MCF 10A (cell line): Measurements from ENCODE around the gene ALDH4A1. TPM values are rescaled to one million over a fixed set of nuclear protein-coding genes. Genes with fewer than 3 reads are reported as not detected.
"Not testable (repeated sequence)": the region's sequence is repeated elsewhere in the genome, so short reads cannot be mapped to it uniquely, and the experiment has no call there.

ENCODE experiments used
- BruUV-seq: library from RNA; stranded (reverse); fragments of 400-500 nt; replicated peaks from 2 replicates; lab custom pipeline; 2021; lab: Mats Ljungman, UMichigan
- CTCF ChIA-PET: fragments of 300-600 bp; sonication (Branson Sonifier 250); formaldehyde crosslinking; extraction: SDS; loops from one replicate; lab custom pipeline; 2021; ENCODE audit warnings: antibody characterized with exemption, inconsistent platforms; lab: Yijun Ruan, JAX
- POLR2A ChIA-PET: fragments of 300-600, 350-650 bp; sonication (Branson Sonifier 250); formaldehyde crosslinking; extraction: SDS; loops from one replicate; lab custom pipeline; 2020; ENCODE audit warnings: antibody characterized with exemption, inconsistent platforms; lab: Yijun Ruan, JAX
- DNase-seq: peaks from one replicate; pipeline ENCODE4 v3.0.0-alpha.2; 2018; ENCODE audit not compliant: unreplicated experiment
- H3K27ac Mint-ChIP-seq: one replicate; pipeline ENCODE4 v1.8.0; 2022; ENCODE audit warnings: mild to moderate bottlenecking, low read depth, mixed read lengths; ENCODE audit not compliant: unreplicated experiment
- H3K27me3 Mint-ChIP-seq: one replicate; pipeline ENCODE4 v1.8.0; 2022; ENCODE audit warnings: mixed read lengths; ENCODE audit not compliant: insufficient read depth, unreplicated experiment
- H3K36me3 Mint-ChIP-seq: one replicate; pipeline ENCODE4 v1.8.0; 2022; ENCODE audit warnings: mild to moderate bottlenecking, moderate library complexity, mixed read lengths; ENCODE audit not compliant: insufficient read depth, unreplicated experiment
- H3K4me1 Mint-ChIP-seq: one replicate; pipeline ENCODE4 v1.8.0; 2022; ENCODE audit warnings: mixed read lengths; ENCODE audit not compliant: insufficient read depth, unreplicated experiment
- H3K4me3 Mint-ChIP-seq: one replicate; pipeline ENCODE4 v1.8.0; 2022; ENCODE audit warnings: mild to moderate bottlenecking, moderate library complexity, mixed read lengths; ENCODE audit not compliant: unreplicated experiment
- H3K9me3 Mint-ChIP-seq: one replicate; pipeline ENCODE4 v1.8.0; 2022; ENCODE audit warnings: mixed read lengths; ENCODE audit not compliant: unreplicated experiment
- intact Hi-C: fragments of 100-400 bp; cut with micrococcal nuclease; formaldehyde crosslinking; loops from 2 replicates; pipeline ENCODE4 v1.14.1; 2022
- total RNA-seq: library from RNA; stranded (reverse); gene quantifications from 2 replicates; pipeline ENCODE4 v1.2.3, GENCODE V29; 2022
- TF ChIP-seq, protein P1 (sequence below): fragments of 200-600 bp; IDR thresholded peaks from one replicate; pipeline ENCODE4 v1.8.0; 2022; ENCODE audit warnings: antibody characterized with exemption, mild to moderate bottlenecking; ENCODE audit not compliant: unreplicated experiment

The ALDH4A1 gene
- total RNA-seq, 1 experiment from 2014 or later, result 6.3 TPM

DNA sequence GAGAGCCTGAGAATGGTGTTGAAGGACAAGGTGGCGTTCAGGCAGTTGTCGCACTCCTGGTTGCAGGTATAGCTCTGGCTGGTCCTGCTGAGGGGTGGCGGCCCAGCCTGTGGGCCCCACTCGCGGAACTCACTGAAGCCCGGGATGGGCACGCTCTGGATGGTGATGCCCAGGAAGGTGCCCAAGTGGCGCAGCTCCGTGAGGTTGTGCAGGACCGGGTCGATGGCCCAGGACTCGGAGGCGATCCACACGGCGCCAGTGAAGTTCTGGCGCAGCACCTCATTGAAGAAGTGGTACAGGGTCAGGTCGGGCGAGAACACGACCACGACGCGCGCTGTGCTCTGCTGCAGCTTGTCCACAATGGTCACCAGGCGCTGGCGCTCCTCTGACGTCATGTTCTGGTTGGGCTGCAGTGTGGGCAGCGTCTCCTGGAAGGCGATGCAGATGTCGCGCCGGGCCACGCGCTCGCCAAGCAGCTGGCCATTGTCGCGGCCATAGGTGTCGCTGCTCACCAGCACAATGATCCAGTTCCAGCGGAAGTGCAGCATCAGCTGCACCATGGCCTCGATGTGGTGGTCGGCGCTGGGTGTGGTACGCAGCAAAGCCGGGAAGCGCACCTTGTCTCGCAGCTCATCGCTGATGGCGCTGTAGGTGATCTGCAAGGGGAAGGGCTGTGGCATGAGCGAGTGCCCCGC is 47.9 kb downstream of the ALDH4A1 start:
- POLR2A ChIA-PET, result no interaction called here
- no TSS peak for BruUV-seq

DNA sequence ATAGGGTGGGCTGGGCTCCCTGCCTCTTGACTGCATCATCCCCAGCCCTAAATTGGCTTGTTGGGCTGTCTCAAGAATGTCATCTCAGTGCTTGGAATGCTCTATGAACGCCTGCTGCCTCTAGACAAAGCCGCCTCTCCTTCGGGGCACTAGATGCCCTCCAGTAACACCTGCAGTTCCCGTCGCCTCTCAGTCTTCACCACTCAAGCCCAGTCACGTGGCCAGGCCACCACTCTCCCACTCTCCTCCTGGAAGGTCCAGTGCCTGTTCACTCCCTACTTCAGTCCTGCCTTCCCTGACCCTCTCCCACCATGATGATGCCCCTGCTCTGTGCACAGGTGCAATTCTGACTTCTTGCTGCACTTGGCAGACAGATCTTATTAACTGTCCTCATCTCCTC is 49.9 kb downstream of the ALDH4A1 start:
- Mint-ChIP-seq H3K27ac (no peak overlapping the region), H3K27me3 (peaks cover 26% of the 10 kb centered on the region), H3K4me1 (no peaks in the 10 kb centered on the region), H3K9me3 (no peaks in the 10 kb centered on the region), H3K4me3 (no peak overlapping the region), H3K36me3 (peaks cover 4% of the 10 kb centered on the region)
- no peak for DNase-seq
- BruUV-seq, result no TSS peak
- POLR2A ChIA-PET, result no interaction called here
- intact Hi-C loops, result no loop called here
- CTCF ChIA-PET, result no interaction called here
- TF ChIP-seq, protein P1, sequence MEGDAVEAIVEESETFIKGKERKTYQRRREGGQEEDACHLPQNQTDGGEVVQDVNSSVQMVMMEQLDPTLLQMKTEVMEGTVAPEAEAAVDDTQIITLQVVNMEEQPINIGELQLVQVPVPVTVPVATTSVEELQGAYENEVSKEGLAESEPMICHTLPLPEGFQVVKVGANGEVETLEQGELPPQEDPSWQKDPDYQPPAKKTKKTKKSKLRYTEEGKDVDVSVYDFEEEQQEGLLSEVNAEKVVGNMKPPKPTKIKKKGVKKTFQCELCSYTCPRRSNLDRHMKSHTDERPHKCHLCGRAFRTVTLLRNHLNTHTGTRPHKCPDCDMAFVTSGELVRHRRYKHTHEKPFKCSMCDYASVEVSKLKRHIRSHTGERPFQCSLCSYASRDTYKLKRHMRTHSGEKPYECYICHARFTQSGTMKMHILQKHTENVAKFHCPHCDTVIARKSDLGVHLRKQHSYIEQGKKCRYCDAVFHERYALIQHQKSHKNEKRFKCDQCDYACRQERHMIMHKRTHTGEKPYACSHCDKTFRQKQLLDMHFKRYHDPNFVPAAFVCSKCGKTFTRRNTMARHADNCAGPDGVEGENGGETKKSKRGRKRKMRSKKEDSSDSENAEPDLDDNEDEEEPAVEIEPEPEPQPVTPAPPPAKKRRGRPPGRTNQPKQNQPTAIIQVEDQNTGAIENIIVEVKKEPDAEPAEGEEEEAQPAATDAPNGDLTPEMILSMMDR, result no peak

More for the DNA sequence above, 47.9 kb downstream of the ALDH4A1 start:
- DNase-seq, result no peak
- H3K4me3 Mint-ChIP-seq, result no peak overlapping the region
- peaks cover 20% of the 10 kb centered on the region for H3K27me3 Mint-ChIP-seq
- intact Hi-C loops, result no loop called here
- no peak overlapping the region for H3K27ac Mint-ChIP-seq
- H3K4me1 Mint-ChIP-seq, result no peaks in the 10 kb centered on the region
- TF ChIP-seq, protein P1, result no peak
- H3K36me3 Mint-ChIP-seq, result no peaks in the 10 kb centered on the region
- no peaks in the 10 kb centered on the region for H3K9me3 Mint-ChIP-seq
- CTCF ChIA-PET, result no interaction called here

DNA sequence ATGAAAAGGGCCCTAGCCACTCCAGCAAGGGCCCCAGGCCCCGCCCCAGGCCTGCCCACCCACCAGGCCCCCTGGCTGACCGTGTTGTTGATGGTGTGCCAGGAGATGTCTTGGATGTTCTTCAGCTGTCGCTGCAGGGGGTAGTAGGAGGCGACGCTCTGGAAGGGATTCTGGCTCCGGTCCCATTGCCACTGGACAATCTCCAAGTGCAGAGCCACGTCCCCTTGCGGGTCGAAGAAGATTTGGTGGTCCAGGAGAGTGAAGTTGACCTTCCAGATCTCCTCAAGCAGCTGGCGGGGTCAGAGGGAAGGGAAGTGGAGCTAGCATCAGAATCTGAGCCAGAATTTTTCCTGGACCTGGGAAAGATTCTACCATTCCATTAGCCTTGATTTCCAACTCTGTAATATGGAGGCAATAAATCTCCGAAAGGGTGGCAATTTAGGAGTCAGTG is 53.1 kb downstream of the ALDH4A1 start:
- Mint-ChIP-seq H3K27me3 (peaks cover 37% of the 10 kb centered on the region), H3K4me1 (no peaks in the 10 kb centered on the region), H3K27ac (no peak overlapping the region), H3K9me3 (no peaks in the 10 kb centered on the region), H3K36me3 (peaks cover 5% of the 10 kb centered on the region), H3K4me3 (no peak overlapping the region)
- intact Hi-C loops, result no loop called here
- CTCF ChIA-PET, result interaction anchor here (1.7 kb wide), 1 partner anchor 27 kb away, joined by 3 read pairs; no protein-coding TSS in a partner anchor
- POLR2A ChIA-PET, result no interaction called here
- no peak for DNase-seq
- TF ChIP-seq, protein P1, result no peak
- BruUV-seq, result no TSS peak

DNA sequence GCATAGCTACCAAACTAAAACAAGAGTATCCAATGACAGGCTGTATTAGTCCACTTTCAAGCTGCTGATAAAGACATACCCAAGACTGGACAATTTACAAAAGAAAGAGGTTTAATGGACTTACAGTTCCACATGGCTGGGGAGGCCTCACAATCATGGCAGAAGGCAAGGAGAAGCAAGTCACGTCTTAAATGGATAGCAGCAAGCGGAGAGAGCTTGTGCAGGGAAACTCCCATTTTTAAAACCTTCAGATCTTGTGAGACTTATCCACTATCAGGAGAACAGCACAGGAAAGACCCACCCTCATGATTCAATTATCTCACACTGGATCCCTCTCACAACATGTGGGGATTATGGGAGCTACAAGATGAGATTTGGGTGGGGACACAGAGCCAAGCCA is 54.6 kb downstream of the ALDH4A1 start:
- H3K27ac Mint-ChIP-seq, H3K4me1 Mint-ChIP-seq, H3K4me3 Mint-ChIP-seq, intact Hi-C loops, DNase-seq, H3K9me3 Mint-ChIP-seq, BruUV-seq, H3K36me3 Mint-ChIP-seq: not testable (repeated sequence)
- ChIA-PET CTCF (interaction anchor here (0.9 to 1.1 kb wide), 2 partner anchors 27 to 29 kb away, joined by 3 to 4 read pairs; no protein-coding TSS in a partner anchor), POLR2A (interaction anchor here (0.6 kb wide), 1 partner anchor 83 kb away, joined by 3 read pairs; no protein-coding TSS in a partner anchor)
- peaks cover 53% of the 10 kb centered on the region for H3K27me3 Mint-ChIP-seq
